ENCODE results near the gene BIRC5. TPM values are rescaled to one million over a fixed set of nuclear protein-coding genes. Genes with fewer than 3 reads are reported as not detected.
"Not testable (repeated sequence)": the region's sequence is repeated elsewhere in the genome, so short reads cannot be mapped to it uniquely, and the experiment has no call there.

The BIRC5 gene
- total RNA-seq, 2 experiments from 2014 or later = 117 to 118 TPM

DNA sequence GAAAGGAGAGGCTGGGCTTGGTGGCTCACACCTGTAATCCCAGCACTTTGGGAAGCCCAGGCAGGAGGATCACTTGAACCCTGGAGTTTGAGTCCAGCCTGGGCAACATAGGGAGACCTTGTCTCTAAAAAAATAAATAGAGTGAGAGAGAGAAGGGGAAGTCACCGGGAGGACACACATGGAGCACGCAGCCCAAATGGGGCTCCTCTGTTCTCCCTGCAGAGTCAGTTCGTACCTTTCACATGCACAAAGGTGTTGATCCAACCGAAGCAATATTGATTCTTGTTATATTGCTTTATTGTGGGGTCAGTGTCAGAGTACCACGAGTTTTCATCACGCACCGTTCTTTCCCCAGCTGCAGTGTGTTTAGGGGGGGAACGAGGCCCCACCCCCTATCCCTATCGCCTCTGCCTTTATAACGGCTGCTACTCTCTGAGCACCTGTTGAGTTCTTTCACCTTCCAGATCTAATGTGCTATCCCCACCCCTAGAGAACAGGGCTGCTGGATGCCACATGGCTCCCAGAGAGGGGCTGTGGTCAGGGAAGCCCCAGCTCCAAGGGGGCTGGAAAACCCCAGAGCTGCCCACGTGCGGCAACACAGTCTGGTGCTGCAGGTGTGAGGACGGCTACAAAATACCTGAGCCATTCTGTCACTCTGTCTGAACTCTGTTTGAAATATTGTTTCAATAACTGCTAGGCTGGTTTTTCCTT lies 16.4 kb downstream of the BIRC5 start:
- Mint-ChIP-seq H3K27me3 (ENCODE audit: low read depth) (peaks cover 26% of the 10 kb centered on the region), H3K36me3 (ENCODE audit: low read depth) (no peaks in the 10 kb centered on the region), H3K4me1 (ENCODE audit: low read depth) (peaks cover 13% of the 10 kb centered on the region), H3K27ac (no peak overlapping the region), H3K4me3 (no peak overlapping the region), H3K9me3 (no peaks in the 10 kb centered on the region)
- CTCF ChIA-PET = interaction anchor here (0.9 kb wide), 1 partner anchor 21 kb away, joined by 4 read pairs; no protein-coding TSS in a partner anchor
- DNase-seq = no peak
- intact Hi-C loops (cut with micrococcal nuclease) = no loop called here

DNA sequence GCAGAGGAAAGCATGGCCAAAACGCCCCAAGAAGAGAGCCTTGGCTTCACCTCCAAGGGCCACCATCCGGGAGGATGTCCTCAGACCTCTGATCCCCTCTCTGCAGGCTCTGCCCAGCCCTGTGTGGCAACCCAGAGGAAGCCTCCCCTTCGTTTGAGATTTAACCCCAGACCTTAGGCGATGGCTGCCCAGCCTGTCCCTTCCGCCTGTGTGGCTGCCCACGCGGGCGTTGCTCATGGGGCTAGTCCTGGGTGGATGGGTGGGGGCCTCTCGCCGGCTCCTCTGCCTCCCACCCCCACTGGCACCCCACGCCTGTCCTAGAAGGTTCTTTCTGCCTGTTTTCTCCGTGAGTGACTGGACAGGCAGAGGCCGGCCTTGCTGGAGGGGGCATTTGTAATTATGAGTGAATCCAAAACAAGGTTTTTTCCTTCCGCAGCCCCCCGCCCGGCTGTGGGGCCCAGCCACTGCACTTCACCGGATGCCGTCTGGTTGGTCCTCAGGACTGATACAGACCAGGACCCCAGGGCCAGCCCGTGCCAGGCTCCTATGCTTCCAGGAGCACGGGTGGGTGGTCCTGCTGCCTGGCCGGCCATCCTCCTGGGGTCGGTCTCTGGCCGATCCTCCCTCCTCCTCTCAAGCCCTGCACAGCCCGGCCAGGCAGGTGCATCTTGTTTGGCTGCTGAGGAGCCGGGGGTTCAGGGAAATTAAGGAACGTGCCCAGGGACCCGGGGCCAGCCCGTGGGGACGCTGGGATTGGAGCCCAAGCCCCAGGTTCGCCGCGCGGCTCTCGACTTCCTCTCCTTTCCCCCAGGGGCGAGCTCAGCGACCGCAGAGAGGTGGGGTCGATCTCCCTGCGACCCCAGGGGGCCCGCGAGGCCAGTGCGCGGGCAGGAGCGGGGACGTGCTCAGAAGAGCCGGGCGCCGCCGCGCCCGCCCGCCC lies 17.2 kb downstream of the BIRC5 start, which contains the start of gene TMEM235:
TMEM235 (plus strand) TSS at position 636 of the 940 bp plus-strand sequence. CDS start 393 bp downstream, outside the sequence.
- intact Hi-C loops (cut with micrococcal nuclease) = no loop called here
- peaks cover 13% of the 10 kb centered on the region for H3K4me1 Mint-ChIP-seq (ENCODE audit: low read depth)
- CTCF ChIA-PET = no interaction called here
- peaks cover 26% of the 10 kb centered on the region for H3K27me3 Mint-ChIP-seq (ENCODE audit: low read depth)
- H3K9me3 Mint-ChIP-seq = no peaks in the 10 kb centered on the region
- no peak within 1 kb of the TSS for H3K4me3 Mint-ChIP-seq
- no peak for DNase-seq
- H3K27ac Mint-ChIP-seq = no peak within 1 kb of the TSS
- no peaks in the 10 kb centered on the region for H3K36me3 Mint-ChIP-seq (ENCODE audit: low read depth)

DNA sequence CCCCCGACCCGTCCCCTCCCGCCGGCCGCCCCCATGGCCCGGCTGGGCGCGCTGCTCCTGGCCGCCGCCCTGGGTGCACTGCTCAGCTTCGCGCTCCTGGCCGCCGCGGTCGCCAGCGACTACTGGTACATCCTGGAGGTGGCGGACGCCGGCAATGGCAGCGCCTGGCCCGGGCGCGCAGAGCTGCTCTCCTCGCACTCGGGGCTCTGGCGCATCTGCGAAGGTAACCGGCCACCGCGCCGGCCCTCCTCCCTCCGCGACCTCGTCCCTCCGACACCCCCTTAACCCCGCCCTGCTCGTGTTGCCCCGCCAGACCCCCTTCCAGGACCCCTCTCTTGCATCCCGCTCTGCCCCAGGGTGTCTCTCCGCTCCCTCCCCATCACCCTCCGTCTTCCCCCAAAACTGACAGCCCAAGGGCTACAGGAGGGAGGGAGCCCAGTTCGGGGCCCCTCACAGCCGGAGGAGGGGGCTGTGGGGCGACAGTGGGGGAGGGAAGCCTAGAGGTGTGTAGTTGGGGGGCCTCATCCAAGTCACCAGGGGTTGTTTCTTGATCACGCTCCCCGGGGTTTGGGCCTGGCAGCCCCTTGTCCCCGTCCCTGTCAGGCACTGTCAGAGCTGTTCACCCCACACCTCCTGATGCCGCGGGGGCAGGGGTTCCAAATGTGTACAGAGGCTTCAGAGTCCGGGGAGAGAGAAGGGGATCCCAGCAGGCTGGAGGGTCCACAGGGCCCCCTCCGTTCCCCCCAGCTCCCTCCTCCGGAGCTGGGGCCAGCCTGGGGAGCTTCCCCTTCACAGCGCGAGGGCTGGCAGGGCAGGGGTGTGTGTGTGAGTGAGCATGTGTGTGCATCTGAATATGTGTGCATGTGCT lies 18.2 kb downstream of the BIRC5 start:
- DNase-seq = peak; percentile 46
- CTCF ChIA-PET = no interaction called here
- no peaks in the 10 kb centered on the region for H3K9me3 Mint-ChIP-seq
- intact Hi-C loops (cut with micrococcal nuclease) = no loop called here
- H3K4me3 Mint-ChIP-seq = no peak overlapping the region
- peaks cover 26% of the 10 kb centered on the region for H3K27me3 Mint-ChIP-seq (ENCODE audit: low read depth)
- H3K27ac Mint-ChIP-seq = no peak overlapping the region
- peaks cover 7% of the 10 kb centered on the region for H3K4me1 Mint-ChIP-seq (ENCODE audit: low read depth)
- no peaks in the 10 kb centered on the region for H3K36me3 Mint-ChIP-seq (ENCODE audit: low read depth)

DNA sequence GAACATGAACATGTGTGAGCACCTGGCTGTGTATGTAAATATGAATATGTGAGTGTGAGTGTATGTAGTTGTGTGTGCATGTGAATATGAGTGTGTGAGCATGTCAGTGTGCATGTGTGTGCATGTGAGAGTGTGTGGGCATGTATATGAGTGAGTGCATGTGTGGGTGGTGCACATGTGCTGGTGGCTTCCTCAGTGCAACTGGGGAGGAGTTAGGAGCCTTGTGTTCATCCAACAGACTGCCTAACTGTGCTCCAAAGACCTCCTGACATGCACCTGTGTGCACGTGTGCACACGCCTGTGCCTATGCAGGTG lies 18.8 kb downstream of the BIRC5 start:
- Mint-ChIP-seq H3K36me3 (ENCODE audit: low read depth) (no peaks in the 10 kb centered on the region), H3K9me3 (no peaks in the 10 kb centered on the region), H3K4me3 (no peak overlapping the region), H3K4me1 (ENCODE audit: low read depth) (peaks cover 7% of the 10 kb centered on the region), H3K27ac (no peak overlapping the region), H3K27me3 (ENCODE audit: low read depth) (peaks cover 23% of the 10 kb centered on the region)
- no peak for DNase-seq
- intact Hi-C loops (cut with micrococcal nuclease) = no loop called here
- CTCF ChIA-PET = interaction anchor here (0.6 kb wide), 1 partner anchor 198 kb away, joined by 4 read pairs; no protein-coding TSS in a partner anchor

DNA sequence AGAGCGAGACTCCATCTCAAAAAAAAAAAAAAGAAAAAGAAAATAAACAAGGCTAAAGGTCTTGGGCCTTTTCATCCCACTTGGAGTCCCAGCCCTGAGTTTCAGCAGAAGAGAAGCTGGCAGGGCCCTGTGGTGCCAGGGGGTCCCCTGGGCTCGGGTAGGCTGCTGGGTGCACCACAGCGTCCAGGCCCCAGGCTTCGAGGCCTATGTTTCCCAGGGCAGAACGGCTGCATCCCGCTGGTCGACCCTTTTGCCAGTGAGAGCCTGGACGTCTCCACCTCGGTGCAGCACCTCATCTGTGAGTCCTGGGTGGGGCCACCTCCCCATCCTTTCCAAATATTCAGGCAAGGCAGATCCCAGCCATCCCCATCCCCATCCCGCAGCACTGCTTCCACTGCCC lies 19.6 kb downstream of the BIRC5 start:
- DNase-seq = no peak
- Mint-ChIP-seq H3K4me1 (ENCODE audit: low read depth) (peaks cover 7% of the 10 kb centered on the region), H3K4me3 (no peak overlapping the region), H3K9me3 (no peaks in the 10 kb centered on the region), H3K36me3 (ENCODE audit: low read depth) (no peaks in the 10 kb centered on the region), H3K27me3 (ENCODE audit: low read depth) (peaks cover 23% of the 10 kb centered on the region), H3K27ac (no peak overlapping the region)
- CTCF ChIA-PET = interaction anchor here (0.6 kb wide), 1 partner anchor 197 kb away, joined by 4 read pairs; no protein-coding TSS in a partner anchor
- intact Hi-C loops (cut with micrococcal nuclease) = no loop called here

DNA sequence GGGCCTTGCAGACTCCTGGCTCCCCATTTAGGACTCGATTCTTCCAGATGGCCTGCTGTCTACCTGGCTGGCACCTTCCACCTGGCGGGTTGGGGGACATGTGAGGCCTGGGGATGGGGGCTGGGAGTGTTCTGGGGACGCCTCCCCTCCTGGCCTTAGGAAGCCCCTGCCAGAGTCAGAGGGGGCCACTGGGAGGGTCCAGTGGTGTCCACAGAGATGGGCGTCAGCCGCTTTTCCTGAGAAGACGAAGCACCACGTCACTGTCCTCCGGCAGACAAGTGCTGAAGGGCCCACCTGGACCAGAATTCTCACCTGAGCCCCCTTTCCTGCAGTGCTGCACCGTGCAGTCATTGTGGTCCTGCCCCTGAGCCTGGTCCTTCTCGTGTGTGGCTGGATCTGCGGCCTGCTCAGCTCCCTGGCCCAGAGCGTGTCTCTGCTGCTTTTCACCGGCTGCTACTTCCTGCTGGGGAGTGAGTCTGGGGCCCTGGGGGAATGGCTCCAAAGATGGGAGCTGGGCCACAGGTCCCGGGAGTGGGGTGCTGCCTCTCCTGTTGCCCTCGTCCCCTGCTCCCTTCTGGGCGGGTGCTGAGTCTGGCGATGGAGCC lies 20.3 kb downstream of the BIRC5 start:
- Mint-ChIP-seq H3K4me1 (ENCODE audit: low read depth) (peaks cover 7% of the 10 kb centered on the region), H3K4me3 (no peak overlapping the region), H3K9me3 (no peaks in the 10 kb centered on the region), H3K27ac (no peak overlapping the region), H3K36me3 (ENCODE audit: low read depth) (no peaks in the 10 kb centered on the region), H3K27me3 (ENCODE audit: low read depth) (peaks cover 23% of the 10 kb centered on the region)
- no peak for DNase-seq
- CTCF ChIA-PET = no interaction called here
- intact Hi-C loops (cut with micrococcal nuclease) = no loop called here

DNA sequence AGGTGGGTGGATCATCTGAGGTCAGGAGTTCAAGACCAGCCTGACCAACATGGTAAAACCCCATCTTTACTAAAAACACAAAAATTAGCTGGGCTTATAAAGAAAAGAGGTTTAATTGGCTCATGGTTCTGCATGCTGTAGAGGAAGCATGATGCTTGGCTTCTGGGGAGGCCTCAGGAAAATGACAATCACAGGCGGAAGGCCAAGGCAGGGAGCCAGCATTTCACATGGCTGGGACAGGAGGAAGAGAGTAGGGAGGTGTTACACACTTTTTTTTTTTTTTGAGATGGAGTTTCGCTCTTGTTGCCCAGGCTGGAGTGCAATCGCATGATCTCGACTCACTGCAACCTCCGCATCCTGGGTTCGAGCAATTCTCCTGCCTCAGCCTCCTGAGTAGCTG lies 21.0 kb downstream of the BIRC5 start:
- H3K27me3 Mint-ChIP-seq (ENCODE audit: low read depth) = peaks cover 23% of the 10 kb centered on the region
- intact Hi-C loops (cut with micrococcal nuclease); H3K4me3 Mint-ChIP-seq; H3K27ac Mint-ChIP-seq; H3K36me3 Mint-ChIP-seq (ENCODE audit: low read depth); CTCF ChIA-PET; H3K4me1 Mint-ChIP-seq (ENCODE audit: low read depth); DNase-seq; H3K9me3 Mint-ChIP-seq: not testable (repeated sequence)

DNA sequence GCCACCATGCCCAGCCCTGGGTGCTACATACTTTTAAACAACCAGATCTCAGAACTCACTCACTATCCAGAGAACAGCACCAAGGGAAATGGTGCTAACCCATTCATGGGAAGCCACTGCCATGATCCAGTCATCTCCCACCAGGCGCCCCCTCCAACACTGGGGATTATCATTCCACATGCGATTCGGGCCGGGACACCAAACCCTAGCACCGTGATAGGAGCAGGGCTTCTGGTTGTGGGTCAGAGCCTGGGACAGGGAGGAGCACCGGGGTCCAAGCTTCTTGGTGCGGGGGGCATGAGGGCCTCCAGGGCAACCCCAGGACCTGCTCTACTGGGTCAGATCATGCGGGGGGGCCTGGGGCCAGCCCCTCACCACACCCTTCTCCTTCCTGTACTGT lies 21.8 kb downstream of the BIRC5 start:
- no peaks in the 10 kb centered on the region for H3K9me3 Mint-ChIP-seq
- H3K4me3 Mint-ChIP-seq = no peak overlapping the region
- CTCF ChIA-PET = no interaction called here
- intact Hi-C loops (cut with micrococcal nuclease) = no loop called here
- no peak for DNase-seq
- peaks cover 3% of the 10 kb centered on the region for H3K4me1 Mint-ChIP-seq (ENCODE audit: low read depth)
- H3K27ac Mint-ChIP-seq = no peak overlapping the region
- H3K36me3 Mint-ChIP-seq (ENCODE audit: low read depth) = no peaks in the 10 kb centered on the region
- peaks cover 17% of the 10 kb centered on the region for H3K27me3 Mint-ChIP-seq (ENCODE audit: low read depth)

DNA sequence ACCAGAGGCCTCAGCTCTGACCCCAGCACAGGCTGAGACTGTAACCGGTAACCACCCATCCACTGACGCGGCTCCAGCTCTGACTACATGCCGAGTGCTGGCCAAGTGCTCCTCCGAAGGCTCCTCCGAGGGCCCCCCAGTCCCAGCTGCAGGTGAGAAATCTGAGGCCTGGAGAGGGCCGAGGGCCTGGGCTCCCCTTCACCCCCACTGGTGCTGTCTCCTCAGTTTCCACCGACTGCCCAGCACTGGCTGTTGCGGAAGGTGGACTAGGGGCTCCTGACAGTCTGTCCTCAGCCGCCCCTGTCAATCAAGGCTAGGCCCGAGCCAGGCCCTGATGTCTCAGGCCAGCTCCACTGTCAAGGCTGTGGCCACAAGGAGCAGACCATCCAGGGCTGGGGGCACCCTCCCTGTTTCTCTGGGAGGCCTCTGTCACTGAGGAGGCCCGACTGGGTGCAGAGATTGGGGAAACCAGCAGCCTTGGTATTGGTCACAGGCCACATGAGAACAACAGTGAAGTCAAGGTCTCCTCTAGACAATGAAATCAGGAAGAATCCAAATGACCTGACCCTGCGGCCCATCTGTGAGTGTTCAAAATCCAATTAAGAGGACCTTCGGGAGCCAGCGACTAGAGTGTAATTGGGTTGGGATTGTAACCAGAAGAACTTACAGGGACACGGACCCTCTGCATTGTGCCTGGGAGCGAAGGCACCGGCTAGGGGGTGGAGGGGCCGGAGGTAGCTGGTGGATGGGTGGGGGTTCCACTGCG lies 22.5 kb downstream of the BIRC5 start:
- Mint-ChIP-seq H3K4me3 (no peak overlapping the region), H3K27me3 (ENCODE audit: low read depth) (peaks cover 10% of the 10 kb centered on the region), H3K36me3 (ENCODE audit: low read depth) (no peaks in the 10 kb centered on the region), H3K27ac (no peak overlapping the region), H3K4me1 (ENCODE audit: low read depth) (peaks cover 3% of the 10 kb centered on the region), H3K9me3 (no peaks in the 10 kb centered on the region)
- intact Hi-C loops (cut with micrococcal nuclease) = no loop called here
- CTCF ChIA-PET = no interaction called here
- DNase-seq = no peak

DNA sequence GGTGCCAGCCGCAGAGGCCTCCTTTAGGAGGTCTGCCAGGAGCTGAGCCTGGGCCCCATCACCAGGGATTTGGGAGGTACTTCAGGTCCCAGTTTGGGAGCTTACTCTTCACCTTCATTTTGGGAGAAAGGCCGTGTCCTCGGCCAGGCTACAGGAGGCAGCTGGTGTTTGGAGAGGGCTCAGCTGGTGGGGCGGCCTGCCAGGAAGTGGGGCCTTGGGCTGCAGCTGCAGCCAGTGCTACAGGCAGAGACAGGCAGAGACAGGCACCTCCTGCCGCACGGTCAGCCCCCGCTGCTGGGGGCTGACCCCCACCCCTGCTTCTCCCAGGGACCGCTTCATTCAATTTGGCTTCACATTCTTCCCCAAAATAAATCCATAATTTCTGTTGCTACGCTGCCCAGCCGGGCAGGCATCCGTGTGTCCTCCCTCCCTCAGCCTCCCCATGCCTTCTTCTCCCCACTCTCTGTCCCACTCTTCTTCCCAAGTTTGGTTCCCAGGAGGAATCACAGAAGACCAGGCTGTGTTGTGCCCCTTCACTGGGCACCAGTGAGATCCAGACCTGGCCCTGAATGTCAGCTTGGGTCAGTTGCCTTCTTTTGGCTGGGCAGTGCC lies 23.5 kb downstream of the BIRC5 start:
- Mint-ChIP-seq H3K27me3 (ENCODE audit: low read depth) (peaks cover 4% of the 10 kb centered on the region), H3K27ac (no peak overlapping the region), H3K36me3 (ENCODE audit: low read depth) (no peaks in the 10 kb centered on the region), H3K4me3 (no peak overlapping the region), H3K9me3 (no peaks in the 10 kb centered on the region), H3K4me1 (ENCODE audit: low read depth) (no peaks in the 10 kb centered on the region)
- intact Hi-C loops (cut with micrococcal nuclease) = no loop called here
- CTCF ChIA-PET = interaction anchor here (3.5 kb wide), 1 partner anchor 13 kb away, joined by 17 read pairs; no protein-coding TSS in a partner anchor
- no peak for DNase-seq

Measured in activated naive CD4-positive, alpha-beta T cell treated with anti-CD3 and anti-CD28 coated beads for 36 hours (primary cell).